ENCODE measurements around the gene SLC47A2. TPM values are rescaled to one million over a fixed set of nuclear protein-coding genes. Genes with fewer than 3 reads are reported as not detected.
A peak's percentile ranks its signal among the peaks of the same experiment; 100 is the strongest.

The SLC47A2 gene
- total RNA-seq, 1 experiment from 2014 or later: not detected

DNA sequence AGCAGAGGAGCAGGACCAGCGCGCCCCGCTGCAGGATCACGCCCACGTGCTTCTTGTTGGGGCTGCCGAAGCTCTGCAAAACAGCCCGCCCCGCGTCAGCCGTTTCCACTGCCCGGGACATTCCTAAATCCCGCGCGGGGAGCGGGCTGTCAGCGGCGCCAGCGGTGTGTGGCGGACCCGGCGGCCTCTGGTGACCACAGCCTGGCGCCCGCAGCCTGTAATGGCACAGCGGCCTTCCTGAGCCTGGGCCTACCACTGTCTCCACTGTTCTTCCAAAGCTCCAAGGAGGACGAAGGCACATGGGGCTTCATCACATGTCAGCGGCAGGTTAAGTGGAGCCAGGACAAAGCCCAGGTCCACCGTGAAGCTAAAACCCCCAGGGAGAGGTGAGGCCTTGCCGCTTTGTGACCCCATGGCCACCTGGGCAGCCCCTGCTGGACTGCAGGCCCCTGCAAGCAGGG, 2.5 kb downstream of the SLC47A2 start:
- H3K27ac ChIP-seq: no peak overlapping the region
- H3K4me1 ChIP-seq: no peaks in the 10 kb centered on the region
- DNase-seq: no peak
- H3K36me3 ChIP-seq: no peaks in the 10 kb centered on the region
- no peaks in the 10 kb centered on the region for H3K9me3 ChIP-seq (replicated peaks)
- H3K27me3 ChIP-seq: peaks cover 28% of the 10 kb centered on the region
- H3K4me3 ChIP-seq: no peak overlapping the region

- no peaks in the 10 kb centered on the region for H3K4me1 ChIP-seq
- H3K27me3 ChIP-seq: peaks cover 28% of the 10 kb centered on the region
- no peaks in the 10 kb centered on the region for H3K9me3 ChIP-seq (replicated peaks)
- no peaks in the 10 kb centered on the region for H3K36me3 ChIP-seq
- DNase-seq: no peak
- H3K4me3 ChIP-seq: no peak overlapping the region
- H3K27ac ChIP-seq: no peak overlapping the region
These were observed 2.9 kb downstream of the SLC47A2 start for GRCh38 chr17:19713462-19713861.

GRCh38 chr17:19712436-19713004, 3.9 kb downstream of the SLC47A2 start:
- peaks cover 22% of the 10 kb centered on the region for H3K27me3 ChIP-seq
- H3K4me3 ChIP-seq: no peak overlapping the region

GRCh38 chr17:19709841-19710240, 6.5 kb downstream of the SLC47A2 start:
- H3K4me1 ChIP-seq: no peaks in the 10 kb centered on the region
- no peaks in the 10 kb centered on the region for H3K36me3 ChIP-seq
- H3K27ac ChIP-seq: no peak overlapping the region
- no peak overlapping the region for H3K4me3 ChIP-seq
- no peak for DNase-seq
- H3K9me3 ChIP-seq (replicated peaks): no peaks in the 10 kb centered on the region
- H3K27me3 ChIP-seq: peaks cover 9% of the 10 kb centered on the region; the same call in 1 of the 2 replicates

More at GRCh38 chr17:19712436-19713004, 3.9 kb downstream of the SLC47A2 start:
- DNase-seq: no peak
- Histone ChIP-seq H3K27ac (no peak overlapping the region), H3K36me3 (no peaks in the 10 kb centered on the region), H3K4me1 (no peaks in the 10 kb centered on the region), H3K9me3 (replicated peaks) (no peaks in the 10 kb centered on the region)

GRCh38 chr17:19708431-19709175, 7.8 kb downstream of the SLC47A2 start:
- H3K4me1 ChIP-seq: peaks cover 9% of the 10 kb centered on the region
- no peak for DNase-seq
- H3K27me3 ChIP-seq: peaks cover 7% of the 10 kb centered on the region; the same call in 1 of the 2 replicates
- no peak overlapping the region for H3K27ac ChIP-seq
- no peak overlapping the region for H3K4me3 ChIP-seq
- no peaks in the 10 kb centered on the region for H3K36me3 ChIP-seq
- no peaks in the 10 kb centered on the region for H3K9me3 ChIP-seq (replicated peaks)

DNA sequence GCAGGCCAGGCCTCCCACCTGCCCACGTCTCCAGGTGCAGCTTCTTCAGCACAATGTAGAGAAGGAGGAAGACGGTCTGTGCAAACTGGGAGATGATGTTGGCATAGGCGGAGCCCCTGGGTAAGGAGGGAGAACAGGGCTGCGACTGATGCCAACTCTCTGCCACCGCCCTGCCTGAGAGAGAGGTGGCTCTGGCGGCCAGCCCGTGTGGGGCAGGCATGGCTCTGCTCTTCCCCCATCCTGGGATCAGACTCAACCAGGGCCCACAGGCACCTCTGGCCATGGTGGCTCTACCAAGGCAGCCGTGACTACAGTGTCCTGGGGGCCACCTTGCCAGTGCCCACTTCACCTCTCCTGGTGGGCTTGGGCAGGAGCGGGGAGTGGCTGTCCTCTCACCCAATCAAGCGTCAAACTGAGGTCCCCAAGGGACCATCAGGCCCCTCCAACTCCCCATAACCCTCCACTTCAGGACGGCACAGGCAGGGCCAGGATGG, 8.6 kb downstream of the SLC47A2 start:
- H3K9me3 ChIP-seq (replicated peaks): no peaks in the 10 kb centered on the region
- DNase-seq: no peak

GRCh38 chr17:19706791-19707727, 9.3 kb downstream of the SLC47A2 start:
- Histone ChIP-seq H3K27ac (no peak overlapping the region), H3K4me3 (no peak overlapping the region)

More for the DNA sequence above, 8.6 kb downstream of the SLC47A2 start:
- H3K36me3 ChIP-seq: no peaks in the 10 kb centered on the region
- H3K27ac ChIP-seq: no peak overlapping the region
- H3K4me1 ChIP-seq: peaks cover 17% of the 10 kb centered on the region
- H3K27me3 ChIP-seq: peaks cover 7% of the 10 kb centered on the region; the same call in 1 of the 2 replicates
- no peak overlapping the region for H3K4me3 ChIP-seq

GRCh38 chr17:19705771-19706770, 10.3 kb downstream of the SLC47A2 start:
- DNase-seq: no peak
- no peaks in the 10 kb centered on the region for H3K36me3 ChIP-seq
- H3K27me3 ChIP-seq: no peaks in the 10 kb centered on the region
- H3K27ac ChIP-seq: no peak overlapping the region
- no peaks in the 10 kb centered on the region for H3K9me3 ChIP-seq (replicated peaks)
- H3K4me1 ChIP-seq: peaks cover 29% of the 10 kb centered on the region
- H3K4me3 ChIP-seq: no peak overlapping the region

More at GRCh38 chr17:19706791-19707727, 9.3 kb downstream of the SLC47A2 start:
- peaks cover 5% of the 10 kb centered on the region; the same call in 1 of the 2 replicates for H3K27me3 ChIP-seq
- peak in 1 of 2 experiments; percentile 53 for DNase-seq
- H3K9me3 ChIP-seq (replicated peaks): no peaks in the 10 kb centered on the region
- no peaks in the 10 kb centered on the region for H3K36me3 ChIP-seq
- H3K4me1 ChIP-seq: peaks cover 24% of the 10 kb centered on the region

- Histone ChIP-seq H3K9me3 (replicated peaks) (no peaks in the 10 kb centered on the region), H3K27ac (no peak overlapping the region), H3K4me3 (no peak overlapping the region), H3K4me1 (peaks cover 29% of the 10 kb centered on the region), H3K27me3 (no peaks in the 10 kb centered on the region), H3K36me3 (no peaks in the 10 kb centered on the region)
- no peak for DNase-seq
These were observed 11.2 kb downstream of the SLC47A2 start for GRCh38 chr17:19705201-19705600.

DNA sequence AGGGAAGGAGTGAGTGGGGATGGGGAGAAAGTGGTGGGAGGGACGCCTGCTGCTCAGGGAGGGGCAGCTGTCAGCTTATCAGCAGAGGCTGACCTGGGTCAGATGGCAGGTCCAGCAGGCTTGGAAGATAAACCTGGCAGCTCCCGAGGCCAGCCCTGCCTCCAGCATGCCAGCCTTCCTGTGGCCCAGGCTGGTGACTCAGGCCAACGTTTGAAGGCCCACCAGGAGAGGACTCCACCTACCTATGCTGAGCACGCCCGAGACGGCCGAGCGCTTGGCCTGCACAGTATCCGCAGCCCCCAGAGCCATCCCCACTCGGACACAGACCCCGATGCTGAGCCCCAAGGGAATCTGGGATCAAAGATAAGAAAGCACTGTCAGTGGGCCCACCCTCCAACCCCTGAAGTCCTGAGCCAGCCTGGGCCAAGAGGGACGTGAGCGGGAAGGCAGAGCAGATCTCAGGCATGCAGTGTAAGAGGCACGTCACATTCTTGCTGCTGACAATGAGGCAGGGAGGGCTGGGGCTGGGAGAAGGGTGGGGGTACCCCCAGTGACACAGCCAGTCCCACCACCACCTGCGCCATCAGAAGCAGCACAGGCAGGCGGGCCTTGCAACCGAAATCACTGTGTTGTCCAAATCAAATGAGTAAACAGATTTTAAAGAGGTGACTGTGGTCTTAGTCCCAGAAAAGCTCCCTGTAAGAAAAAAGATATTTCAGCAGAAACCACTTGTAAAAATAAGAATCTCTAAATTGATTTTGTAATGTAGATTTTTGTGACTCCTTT, 12.4 kb downstream of the SLC47A2 start:
- Histone ChIP-seq H3K27me3 (no peaks in the 10 kb centered on the region), H3K4me3 (no peak overlapping the region), H3K36me3 (no peaks in the 10 kb centered on the region), H3K27ac (no peak overlapping the region; the same call in 1 of the 2 replicates), H3K9me3 (replicated peaks) (no peaks in the 10 kb centered on the region), H3K4me1 (peaks cover 29% of the 10 kb centered on the region)
- DNase-seq: no peak

DNA sequence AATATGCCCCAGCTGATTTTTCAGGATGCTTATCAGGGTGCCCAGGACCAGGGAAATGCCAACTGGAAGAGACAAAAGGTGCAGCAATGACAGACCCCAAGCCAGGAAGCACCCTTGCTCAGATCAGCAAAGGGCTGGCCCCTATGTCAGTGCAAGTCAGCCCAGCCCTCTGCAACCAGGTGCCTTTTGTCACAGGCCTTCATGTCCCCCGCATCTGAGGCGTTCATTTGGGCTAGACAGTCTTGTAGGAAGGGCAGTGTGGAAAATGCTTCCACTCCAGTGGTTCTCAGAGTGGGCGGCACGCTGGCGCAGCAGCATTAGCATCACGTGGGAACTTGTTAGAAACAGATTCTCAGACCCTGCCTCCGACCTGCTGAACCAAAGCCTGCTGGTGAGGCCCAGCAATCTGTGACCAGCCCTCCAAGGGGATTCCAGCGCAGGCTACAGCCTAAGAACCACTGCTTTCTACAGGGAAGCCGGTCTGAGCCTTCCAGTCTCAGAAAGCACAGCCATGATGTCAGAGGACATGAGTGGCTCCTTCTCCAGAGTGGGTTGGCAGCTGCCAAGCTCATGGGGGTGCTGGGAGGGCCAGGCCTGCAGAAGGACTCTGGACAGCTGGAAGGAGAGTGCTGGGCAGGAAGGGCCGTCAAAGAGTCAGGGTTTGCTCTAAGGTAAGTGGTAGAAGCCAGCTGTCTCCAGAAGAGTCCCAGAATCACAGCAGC, 13.1 kb downstream of the SLC47A2 start:
- Histone ChIP-seq H3K27ac (peak overlapping the region; percentile 10; the same call in 1 of the 2 replicates), H3K9me3 (replicated peaks) (no peaks in the 10 kb centered on the region)
- peak; percentile 86 to 88 for DNase-seq

DNA sequence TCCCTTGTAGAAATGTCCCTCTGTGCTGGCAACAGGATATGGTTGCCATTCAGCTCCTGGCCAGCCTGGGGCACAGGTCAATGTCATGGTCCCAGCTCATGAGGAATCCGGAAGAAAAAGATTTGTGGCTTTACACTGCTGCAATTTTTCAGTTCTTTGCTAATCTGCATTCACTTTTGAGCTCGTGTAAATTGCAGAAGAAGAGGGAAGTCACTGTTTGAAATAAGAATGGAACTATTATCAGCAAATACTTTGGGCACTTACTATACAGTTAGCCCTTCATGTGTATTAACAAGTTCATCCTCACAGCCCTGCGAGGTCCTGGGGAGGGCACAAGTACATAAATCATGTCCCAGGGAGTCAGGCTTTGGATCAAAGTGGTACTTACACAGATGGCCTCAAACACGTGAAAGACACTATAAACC, 14.2 kb downstream of the SLC47A2 start:
- DNase-seq: peak in 1 of 2 experiments; percentile 60
- Histone ChIP-seq H3K4me1 (peaks cover 29% of the 10 kb centered on the region), H3K9me3 (replicated peaks) (no peaks in the 10 kb centered on the region), H3K36me3 (no peaks in the 10 kb centered on the region), H3K27ac (no peak overlapping the region), H3K27me3 (no peaks in the 10 kb centered on the region), H3K4me3 (no peak overlapping the region)

More for the DNA sequence above, 13.1 kb downstream of the SLC47A2 start:
- H3K27me3 ChIP-seq: no peaks in the 10 kb centered on the region
- H3K36me3 ChIP-seq: no peaks in the 10 kb centered on the region
- no peak overlapping the region for H3K4me3 ChIP-seq
- H3K4me1 ChIP-seq: peaks cover 29% of the 10 kb centered on the region
